PC-9 (cell line): ENCODE data around the gene TNRC6C.

Source experiments
- CTCF ChIP-seq: fragments of 200-600 bp; sonication (generic); conservative IDR thresholded peaks from 2 replicates; pipeline ENCODE4 v1.6.1; 2017; ENCODE audit warnings: mixed run types, antibody characterized with exemption, mild to moderate bottlenecking, moderate library complexity
- EZH2 ChIP-seq: fragments of 200-600 bp; sonication (generic); IDR thresholded peaks from 2 replicates; pipeline ENCODE4 v1.8.0; 2017; ENCODE audit warnings: antibody characterized with exemption, low read depth

- TF ChIP-seq EZH2 (no peak), CTCF (no peak)
These were observed 164.4 kb downstream of the TNRC6C start for GRCh38 chr17:78122931-78123249.
